ENCODE results near the gene PLXNA2. TPM values are rescaled to one million over a fixed set of nuclear protein-coding genes. Genes with fewer than 3 reads are reported as not detected.

Gene PLXNA2
- polyA plus RNA-seq, 1 donor: 15.3 TPM

DNA sequence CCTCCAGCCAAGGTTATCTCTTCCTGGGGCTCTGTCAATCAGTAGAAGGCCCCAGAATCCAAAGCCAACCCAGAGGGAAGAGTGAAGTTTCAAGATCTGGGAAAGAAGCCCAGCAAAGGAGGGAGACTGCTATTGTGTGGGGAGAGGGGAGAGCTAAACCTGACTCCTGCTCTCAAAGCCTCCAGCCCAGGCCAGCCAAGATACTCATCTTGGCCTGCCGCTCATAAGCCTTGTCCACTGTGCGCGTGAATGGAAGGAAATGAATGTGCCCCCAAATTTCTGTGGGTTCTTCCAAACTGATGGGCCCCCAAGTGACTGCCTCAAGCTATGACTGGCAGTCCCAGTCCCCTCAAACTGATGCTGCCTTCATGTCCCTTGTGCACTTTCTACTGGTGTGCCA, 2.0 kb downstream of the PLXNA2 start:
- no peak for DNase-seq

DNA sequence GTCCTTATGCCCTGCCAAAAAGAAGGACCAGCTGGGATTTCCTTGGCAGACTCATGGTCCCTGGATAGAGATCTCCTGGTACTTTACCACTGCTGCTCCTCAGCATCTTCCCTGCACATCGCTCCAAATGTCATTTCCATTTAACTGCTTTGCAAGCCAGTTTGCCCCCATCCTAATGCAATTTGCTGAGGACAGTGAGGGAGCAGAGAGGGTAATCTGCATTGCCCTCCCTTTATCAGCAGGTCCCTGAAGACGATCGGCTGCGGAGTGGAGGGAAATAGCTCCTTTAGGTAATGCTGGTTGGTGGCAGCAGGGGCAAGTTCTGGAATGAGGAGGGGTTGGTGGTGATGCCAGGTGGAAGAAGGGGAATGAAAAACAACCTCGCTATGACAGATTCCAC, 2.7 kb downstream of the PLXNA2 start:
- no peak for DNase-seq

DNA sequence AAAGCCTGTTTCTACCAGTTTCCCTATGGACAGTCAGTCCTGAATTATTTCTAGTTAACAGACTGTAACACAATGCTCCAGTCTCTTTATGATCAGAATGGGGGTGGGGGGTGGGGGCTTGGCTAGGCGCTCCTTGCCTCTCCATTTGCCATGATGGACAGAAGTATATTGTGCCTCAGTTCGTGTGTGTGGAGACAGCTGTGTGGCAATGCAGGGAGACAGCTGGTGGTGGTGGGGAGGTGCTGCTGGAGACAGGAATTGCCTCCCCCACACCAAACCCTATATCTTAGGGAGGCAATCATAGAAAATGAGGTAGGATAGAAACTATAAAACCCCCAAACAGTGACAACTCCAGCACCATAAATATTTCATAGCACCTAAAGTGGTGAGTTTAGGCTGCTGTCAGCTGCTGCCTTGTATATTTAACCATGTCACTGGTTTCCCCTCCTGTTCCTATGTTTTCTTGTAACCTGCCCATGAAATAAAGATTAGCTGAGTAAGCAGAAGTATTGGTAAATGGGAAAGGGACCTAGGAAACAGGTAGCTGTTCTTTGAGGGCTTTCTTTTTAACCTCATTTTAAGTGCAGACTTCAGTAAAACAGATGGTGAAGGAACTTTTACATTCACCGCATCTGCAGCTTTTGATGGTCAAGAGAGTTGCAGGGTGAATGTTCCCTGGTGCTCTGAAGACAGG, 3.4 kb downstream of the PLXNA2 start:
- no peak for DNase-seq

DNA sequence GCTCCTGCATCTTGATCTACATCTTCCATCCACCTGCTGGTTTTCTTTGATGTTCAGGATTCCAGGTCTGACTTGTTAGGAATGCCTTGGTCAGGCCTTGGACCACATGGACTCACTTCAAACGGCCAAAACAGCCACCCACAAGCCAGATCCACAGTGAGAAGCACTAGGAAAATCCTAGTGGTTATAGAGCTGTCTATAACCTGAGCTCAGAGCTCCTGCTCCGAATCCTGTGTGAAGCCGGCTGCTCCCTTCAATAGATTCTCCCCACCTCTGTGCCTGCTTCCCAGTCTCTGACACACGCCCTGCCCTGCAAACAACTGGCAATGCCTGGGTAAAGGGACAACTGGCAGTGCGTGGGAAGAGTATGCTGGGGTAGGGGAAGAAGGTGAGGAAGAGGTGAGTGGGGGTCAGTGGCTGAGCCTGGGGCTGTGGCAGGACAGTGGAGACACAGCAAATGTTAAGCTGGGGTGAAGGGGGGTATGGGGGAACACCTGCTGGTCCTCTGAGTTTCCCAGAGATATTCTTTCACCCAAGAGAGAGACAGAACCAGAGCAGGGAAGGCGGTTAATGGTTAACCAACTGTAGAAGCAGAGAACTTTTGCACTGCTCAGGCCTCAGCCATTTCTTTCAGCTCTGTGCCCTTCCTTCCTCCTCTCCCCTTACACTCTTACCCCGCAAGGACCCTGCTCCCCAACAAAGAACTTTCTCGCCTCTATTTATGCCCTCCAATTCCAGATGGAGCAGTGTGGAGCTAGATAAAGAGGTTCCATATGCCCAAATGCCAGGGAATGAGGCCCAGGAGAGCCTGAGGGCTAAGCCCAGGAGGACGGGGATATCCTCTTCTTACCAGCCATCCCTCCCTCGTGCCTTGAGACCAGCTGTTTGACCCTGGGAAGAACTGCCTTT, 4.5 kb downstream of the PLXNA2 start:
- DNase-seq: no peak

DNA sequence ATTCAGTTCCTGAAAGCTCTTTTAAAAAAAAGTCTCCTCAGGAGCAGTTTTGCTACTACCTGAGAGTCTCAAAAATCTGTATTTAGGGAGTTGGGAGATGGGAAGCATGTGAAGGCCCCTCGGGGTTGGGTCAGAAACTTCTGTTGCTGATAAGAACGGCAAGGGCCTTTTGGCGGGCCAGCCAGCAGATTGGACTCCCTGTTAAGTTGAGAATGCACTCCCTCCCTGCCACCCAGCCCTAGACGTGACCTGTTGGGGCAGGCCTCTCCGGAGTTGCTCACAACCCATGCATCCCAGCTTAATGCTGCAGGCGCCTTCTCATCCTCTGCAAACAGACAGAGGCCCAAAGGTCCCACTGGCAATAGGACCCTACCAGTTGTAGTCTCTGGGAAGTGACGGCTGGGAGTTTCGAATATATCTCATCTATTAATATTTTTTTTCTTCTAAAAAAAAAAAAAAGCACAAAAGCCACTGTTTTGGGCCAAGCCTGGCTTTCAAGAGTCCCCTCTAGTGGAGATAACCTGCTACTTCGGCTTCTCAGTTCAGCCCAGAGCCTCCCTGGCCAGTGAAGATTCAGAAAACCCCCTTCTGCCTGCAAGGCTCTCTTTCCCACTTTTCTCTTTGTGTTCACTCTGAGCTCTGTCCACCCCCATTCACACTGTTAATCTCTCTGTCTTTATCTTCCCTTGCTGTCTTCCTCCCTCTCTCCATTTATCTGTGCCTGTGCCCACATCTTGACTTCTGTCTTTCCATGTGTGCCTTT, 5.3 kb downstream of the PLXNA2 start:
- DNase-seq: no peak

DNA sequence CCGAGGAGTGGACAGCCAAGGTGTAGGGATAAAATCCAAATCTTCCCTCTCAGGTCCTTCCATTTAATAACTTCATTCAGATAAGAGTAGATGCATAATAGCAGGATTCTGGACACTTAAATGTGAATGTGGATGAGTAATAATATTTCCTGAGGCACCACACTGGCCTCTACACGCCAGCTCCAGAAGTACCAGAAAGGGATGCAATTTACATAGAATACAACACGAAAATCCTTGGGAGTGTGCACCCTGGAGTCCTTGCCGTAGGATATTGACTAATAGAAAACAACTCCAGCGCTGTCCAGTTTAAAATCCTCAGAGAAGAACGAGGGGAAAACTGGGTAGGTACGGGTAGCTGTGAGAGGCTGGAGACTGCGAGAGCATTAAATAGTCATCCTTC, 6.9 kb downstream of the PLXNA2 start:
- no peak for DNase-seq

DNA sequence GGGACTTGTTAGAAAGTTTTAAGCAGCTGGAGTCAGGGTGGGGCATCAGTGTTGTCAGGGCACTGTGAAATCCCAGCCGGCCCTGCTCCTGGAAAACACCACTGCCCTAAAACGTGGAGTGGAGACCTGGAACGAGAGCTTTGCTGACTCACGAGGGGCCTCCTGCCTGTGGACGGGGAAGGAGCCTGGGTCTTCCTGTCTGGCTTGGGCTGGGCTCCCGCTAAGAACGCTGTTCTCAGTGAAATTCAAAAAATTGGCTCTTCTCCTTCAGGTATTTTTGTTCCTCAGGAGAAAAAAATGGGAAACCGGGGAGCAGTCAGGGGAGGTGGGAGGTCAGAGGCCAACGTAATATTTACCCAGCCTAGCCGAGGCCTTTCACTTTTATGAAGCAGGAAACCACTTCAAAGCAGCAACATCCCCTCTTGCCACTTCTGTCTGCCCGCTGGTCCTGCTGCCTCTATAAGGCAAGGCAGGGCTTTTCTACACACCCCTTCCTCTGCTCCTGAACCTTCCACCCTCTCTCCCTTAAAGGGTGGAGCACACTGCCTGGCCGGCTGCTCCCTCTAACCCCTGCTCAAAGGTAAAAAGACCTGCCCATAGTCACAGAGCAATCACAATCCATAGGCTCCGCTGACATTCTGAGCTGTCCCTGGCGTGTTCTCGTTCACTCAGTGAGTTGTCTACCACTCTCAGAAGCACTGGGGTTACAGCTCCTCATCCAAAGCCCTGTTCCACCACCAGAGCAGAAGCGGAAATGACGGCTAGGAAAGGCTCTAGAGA, 8.0 kb downstream of the PLXNA2 start:
- no peak for DNase-seq

DNA sequence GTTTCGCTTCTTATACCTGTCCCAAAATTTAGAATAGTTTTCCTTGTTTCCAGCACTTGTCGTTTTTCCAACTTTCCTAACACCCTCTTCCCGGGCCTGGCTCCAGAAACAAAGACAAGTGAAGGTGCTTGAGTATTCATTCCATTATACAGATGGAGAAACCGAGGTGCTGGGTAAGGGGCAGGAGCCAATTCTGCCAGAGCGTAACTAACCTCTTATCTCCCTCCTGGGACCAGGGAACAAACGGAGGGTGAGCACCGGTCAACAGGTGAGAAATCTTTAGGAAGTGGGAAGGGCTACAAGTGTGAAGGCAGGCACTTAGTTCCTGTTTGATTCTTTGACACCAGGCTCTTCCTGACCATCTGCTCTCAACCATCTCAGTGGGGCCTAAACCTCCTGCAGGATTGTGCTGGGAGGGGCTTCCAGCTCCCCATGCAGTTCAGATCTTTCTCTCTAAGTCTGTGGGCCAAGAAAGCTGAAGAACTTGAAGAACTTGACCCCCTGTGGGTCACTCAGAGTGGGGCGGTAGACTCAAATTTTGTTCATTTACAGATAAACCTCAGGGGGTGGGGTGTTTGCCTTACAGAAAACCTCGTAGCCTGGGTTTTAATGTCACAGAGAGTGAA, 8.7 kb downstream of the PLXNA2 start:
- no peak for DNase-seq

DNA sequence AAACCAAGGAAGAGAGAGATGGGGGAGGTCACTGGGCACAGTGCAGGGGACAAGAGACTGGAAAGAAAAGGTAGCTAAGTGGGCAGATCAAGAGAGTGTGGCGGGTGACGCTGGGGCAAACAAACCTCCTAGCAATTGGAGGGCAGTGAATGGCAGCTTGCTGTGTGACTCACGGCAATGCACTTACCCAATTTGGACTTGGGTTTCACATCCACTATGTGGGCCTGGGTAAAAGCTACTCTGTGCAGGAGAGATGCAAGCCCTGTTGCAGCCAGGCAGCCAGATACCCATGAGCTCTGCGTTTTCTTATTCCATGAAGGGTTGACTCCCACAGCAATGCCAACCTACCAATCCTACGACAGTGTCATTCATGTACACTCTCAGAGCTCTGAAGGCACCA, 9.5 kb downstream of the PLXNA2 start:
- no peak for DNase-seq

DNA sequence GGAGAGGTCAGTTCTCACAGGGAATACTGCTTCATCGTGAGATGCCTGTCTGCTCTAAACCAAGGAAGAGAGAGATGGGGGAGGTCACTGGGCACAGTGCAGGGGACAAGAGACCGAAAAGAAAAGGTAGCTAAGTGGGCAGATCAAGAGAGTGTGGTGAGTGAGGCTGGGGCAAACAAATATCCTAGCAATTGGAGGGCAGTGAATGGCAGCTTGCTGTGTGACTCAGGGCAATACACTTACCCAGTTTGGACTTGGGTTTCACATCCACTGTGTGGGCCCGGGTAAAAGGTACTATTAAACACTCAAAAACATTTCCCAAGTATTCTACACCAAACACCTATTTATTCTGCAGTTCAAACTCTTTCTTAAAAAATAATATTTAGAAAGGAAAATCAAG, 10.2 kb downstream of the PLXNA2 start:
- no peak for DNase-seq

DNA sequence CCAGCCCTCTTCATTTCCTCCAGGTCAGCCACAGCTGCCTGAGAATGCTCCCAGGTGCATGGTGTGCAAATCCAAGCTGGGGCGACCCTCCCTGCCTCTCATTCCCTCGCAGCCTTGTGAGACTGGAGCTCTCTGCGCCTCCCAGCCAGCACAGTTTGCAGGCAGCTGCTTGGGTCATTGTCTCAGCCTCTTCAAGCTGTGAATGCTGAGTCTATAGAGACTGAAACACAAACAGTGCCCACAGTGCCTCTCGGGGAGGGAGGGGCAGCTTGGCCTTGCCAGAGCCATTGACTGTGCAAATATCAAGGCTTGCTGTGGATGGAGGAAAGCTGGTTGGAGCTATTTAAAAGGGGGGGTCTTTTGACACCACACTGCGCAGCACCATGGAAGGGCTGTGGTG, 10.6 kb downstream of the PLXNA2 start:
- DNase-seq: no peak

DNA sequence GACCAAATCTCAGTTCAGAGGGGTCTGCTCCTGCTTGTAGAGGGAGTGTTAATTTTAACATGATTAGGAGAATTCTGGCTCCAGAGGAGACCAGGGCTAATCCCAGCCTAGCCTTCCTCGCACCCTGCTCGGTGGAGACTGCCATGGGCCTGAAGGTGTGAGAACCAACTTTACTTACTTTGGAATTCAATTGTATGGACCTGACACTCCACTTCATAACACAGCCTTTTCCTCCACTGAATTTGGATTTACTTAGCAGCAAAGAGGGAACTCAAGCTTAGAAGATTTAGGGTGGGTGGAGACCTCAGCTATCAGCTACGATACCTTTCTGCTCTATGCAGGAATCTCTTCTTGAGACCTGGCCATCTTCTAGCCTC, 11.5 kb downstream of the PLXNA2 start:
- DNase-seq: no peak

DNA sequence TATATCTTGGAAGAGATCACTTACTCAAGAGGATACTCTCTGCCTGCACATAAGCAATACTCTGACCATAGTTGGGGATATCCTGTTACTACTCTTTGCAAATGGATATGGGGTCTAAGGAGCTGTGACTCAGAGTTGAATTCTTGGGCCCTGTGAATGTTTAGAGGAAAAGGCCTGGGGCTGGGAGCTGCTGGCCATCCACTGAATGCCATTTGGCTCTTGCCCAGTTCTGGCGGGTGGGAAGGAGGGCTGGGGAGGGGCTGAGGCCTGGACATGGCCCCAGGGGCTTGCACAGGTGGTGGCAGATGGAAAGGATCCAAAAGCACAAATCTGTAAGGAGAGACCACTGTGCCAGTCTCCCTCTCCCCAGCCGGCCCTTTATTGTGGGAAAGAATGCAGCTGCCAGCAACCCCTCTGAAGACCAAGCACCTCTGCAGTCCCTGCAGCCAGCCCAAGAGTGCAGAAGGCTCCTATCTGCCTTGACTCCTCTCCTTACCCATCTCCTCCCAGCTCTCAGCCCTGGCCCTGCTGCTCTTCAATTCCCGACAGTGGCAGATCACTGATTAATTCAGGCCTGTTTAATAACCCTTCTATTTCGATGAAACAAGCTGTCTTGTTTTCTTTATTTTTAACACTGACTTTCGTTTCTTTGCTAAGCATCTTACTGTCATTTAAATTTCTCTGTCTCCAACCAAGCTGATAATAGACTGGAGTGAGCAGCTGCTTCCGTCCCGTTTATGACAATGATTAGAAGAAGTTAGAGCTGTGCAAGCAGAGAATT, 12.1 kb downstream of the PLXNA2 start:
- DNase-seq: no peak

DNA sequence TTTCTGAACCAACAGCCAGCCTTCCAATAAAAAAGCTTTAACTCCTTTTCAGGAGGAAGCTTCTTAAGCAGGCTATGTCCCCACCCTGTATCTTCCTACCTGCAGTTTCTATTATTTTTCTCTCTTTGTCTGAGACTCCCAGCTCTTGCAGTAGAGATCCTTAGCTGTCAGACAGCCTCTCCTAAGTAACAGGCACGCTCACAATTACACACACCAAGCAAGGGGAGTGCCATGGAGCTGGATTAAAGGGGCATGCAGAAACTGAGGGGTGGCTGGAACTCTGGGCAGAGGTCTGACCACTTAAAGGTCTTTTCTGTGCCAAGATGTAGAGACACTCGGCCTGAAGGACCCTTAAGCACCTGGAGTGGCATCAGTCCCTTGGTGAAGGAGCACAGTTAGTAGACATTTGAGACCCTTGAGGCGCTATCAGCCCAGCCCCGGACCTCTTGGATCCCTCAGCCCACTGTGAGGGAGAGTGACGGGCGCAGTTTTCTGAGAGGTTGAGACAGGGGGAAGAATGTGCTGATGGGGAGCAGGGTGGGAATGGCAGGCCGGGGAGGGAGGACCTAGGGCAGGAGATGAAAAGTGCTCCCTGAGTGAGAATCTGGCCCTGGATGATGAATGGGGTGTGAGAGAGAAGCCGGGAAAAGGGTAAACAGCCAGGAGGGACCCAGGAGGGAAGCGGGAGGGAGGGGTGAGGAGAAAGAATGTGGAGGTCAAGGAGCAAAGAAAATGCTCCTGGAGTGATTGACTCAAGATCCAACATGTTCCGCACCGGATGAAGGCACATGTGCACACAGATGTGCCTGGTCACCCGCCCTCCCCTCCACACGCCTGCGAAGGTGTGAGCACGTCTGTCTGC, 13.3 kb downstream of the PLXNA2 start:
- no peak for DNase-seq

DNA sequence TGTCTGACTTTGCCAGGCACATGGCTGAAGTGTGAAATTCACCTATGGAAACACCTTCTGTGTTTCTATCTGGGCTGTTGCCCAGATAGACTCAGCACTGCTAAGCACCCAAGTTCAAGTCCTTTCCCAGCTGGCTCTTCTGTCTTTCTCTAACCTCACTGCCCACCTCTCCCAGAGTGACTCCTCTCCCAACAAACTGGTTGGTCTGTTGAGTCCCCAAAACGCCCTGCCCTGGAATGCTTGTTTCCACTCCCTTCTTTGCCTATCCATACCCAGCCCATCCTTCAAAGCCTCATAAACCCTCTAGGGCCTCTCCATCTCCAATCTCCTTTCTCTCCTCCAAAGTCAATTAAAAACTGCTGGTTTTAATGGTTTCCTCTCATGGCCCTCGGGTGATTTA, 15.6 kb downstream of the PLXNA2 start:
- DNase-seq: no peak

DNA sequence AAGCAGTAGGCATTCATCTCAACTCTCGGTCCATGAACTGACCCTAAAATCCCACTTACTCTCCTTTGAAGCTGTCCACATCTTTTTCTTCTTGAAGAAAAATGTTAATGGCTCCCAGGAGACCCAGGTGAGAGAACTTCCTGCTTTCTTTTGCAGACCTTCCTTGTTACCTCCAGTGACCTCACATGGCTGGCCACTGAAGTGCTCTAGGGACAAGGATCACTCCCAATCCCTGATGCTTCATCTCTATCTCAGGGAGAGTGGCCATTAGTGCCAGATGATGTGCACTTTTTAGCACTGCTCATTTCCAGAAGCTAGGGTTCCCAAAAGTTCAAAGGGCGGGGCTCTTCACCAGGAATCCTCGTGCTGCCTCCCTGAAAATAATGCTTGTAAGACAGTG, 16.2 kb downstream of the PLXNA2 start:
- DNase-seq: no peak

DNA sequence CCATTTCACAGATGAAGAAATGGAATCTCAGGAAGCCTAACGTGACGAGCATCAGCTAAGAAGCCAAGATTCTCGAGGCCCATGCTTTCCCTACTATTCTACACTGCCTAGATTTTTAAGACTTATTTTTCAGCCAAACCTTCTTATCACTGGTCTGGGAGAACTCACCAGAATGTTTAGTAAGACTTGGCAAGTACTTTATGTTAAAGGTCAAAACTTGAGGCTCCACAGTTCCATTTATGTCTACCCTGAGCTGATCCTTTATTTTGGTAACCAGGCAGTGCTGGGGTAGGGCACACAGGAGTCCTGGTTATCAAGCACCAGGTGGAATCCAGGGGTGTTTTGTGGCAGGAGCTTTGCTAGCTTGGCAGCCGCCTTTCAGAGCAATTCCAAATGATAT, 16.8 kb downstream of the PLXNA2 start:
- DNase-seq: no peak

DNA sequence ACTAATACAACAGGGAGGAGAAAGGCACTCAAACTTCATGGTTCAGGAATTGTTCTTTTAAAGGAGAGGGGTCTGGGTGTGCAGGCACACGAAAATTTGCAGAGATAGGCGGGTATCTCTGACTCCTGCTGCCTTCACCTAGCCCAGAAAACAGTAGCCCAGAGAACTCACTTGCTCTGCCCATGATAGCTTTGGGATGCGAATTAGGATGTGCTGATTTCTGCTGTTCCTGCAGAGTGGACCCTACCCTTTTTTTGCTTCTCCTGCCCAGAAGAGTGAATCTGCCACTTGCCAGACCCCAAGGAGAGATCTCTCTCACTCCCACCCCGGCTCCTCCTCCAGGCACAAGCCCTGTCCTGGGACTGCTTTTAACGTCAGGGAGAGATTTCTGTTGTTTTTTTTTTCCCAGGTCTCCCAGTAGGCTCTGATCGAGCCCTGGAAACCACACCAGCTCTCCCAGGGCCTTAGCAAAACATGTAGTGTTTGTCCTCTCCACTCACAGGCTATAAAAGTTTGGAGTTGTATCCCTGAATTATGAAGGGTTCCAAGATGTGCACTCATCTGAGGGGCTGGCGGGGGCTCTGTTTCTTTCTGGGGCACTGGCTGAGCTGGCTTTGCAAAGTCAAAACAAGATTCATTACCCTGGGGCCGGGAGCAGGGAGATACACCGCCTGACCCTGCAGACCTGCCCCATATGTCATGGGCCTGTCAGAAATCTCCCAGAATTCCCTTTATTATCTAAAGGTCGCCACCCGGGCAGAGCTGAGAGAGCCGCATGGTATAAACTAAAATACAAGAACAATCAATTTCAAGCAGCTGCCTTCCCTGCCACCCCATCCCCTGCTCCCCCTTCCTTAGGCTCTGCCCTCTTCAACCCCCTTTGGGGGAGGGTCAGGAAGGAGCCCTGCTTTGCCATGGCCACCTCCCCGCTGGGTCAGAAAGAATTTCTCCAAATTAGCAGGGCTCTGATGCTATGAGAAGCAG, 17.9 kb downstream of the PLXNA2 start:
- no peak for DNase-seq

Data from left kidney (tissue), 2 donors.